Esophagus muscularis mucosa (tissue), 3 donors: Measurements from ENCODE around the gene MTHFS.
"Not testable (repeated sequence)": the region's sequence is repeated elsewhere in the genome, so short reads cannot be mapped to it uniquely, and the experiment has no call there.

ENCODE experiments used
- POLR2A ChIP-seq: fragments of 450-650 bp; IDR thresholded peaks from one replicate; pipeline ENCODE4 v1.6.1; 2017; ENCODE audit warnings: antibody characterized with exemption, moderate library complexity, mild to moderate bottlenecking, low read depth
- POLR2AphosphoS5 ChIP-seq, 2 donors: sonication (generic); formaldehyde crosslinking; IDR thresholded peaks; one replicate each; pipeline ENCODE4 v1.6.1; 2017; ENCODE audit warnings: antibody characterized with exemption in 2 of 2
- TF ChIP-seq, protein P1 (sequence below), 3 experiments: fragments of 200-600 bp in 2 of 3; fragments of 450-650 bp in 1 of 3; sonication (generic) in 2 of 3; IDR thresholded peaks; one replicate each; pipeline ENCODE4 v1.5.1; 2017 to 2019; ENCODE audit warnings: antibody characterized with exemption in 3 of 3, mild to moderate bottlenecking in 2 of 3, moderate library complexity in 1 of 3

DNA sequence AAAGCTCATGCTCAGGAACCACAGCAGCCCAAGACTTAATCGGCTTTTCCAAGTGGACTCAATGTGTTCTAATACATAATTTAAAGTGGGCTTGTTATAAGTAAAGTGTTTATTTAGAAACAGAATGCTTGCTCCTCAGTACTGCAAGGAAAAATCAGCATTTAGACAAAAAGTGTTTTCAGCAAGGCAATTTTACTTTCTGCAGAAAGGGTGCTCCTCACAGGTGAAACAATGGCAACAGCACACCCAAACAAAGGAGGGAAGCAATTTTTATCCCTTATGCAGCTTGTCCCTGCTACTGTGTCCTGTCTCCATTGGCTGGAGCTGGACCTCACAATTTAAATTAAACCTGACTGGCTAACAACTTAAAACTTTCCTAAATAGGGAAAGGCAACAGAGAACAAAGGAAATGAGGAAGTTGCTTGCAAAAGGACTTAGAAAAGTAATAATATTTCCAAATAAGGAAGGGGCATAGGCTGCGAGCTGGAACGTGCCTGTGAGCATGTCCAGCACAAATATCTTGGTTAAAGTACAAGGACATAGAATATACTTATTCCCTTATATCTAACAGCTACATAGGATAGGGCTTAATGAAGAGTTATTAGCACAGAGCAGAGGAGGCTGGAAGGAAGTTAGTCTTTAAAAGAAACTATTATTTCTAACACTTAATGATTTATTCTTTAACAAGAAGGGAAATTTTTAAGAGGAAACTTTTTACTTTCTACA is 19.1 kb upstream of the MTHFS start:
- TF ChIP-seq, protein P1, sequence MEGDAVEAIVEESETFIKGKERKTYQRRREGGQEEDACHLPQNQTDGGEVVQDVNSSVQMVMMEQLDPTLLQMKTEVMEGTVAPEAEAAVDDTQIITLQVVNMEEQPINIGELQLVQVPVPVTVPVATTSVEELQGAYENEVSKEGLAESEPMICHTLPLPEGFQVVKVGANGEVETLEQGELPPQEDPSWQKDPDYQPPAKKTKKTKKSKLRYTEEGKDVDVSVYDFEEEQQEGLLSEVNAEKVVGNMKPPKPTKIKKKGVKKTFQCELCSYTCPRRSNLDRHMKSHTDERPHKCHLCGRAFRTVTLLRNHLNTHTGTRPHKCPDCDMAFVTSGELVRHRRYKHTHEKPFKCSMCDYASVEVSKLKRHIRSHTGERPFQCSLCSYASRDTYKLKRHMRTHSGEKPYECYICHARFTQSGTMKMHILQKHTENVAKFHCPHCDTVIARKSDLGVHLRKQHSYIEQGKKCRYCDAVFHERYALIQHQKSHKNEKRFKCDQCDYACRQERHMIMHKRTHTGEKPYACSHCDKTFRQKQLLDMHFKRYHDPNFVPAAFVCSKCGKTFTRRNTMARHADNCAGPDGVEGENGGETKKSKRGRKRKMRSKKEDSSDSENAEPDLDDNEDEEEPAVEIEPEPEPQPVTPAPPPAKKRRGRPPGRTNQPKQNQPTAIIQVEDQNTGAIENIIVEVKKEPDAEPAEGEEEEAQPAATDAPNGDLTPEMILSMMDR (IDR thresholded peaks at IDR 0.05) = not testable (repeated sequence)
- not testable (repeated sequence) for TF ChIP-seq POLR2A; POLR2AphosphoS5 (IDR thresholded peaks at IDR 0.05)
